ENCODE data around the gene U2SURP. TPM values are rescaled to one million over a fixed set of nuclear protein-coding genes. Genes with fewer than 3 reads are reported as not detected.
"Not testable (repeated sequence)": the region's sequence is repeated elsewhere in the genome, so short reads cannot be mapped to it uniquely, and the experiment has no call there.

Gene U2SURP
- total RNA-seq, 1 donor from 2014 or later: 232 TPM

- DNase-seq (ENCODE audit: low spot score): no peak
- H3K4me1 Mint-ChIP-seq: no peaks in the 10 kb centered on the region
- H2AFZ ChIP-seq (replicated peaks): no peak overlapping the region
- no peak overlapping the region for H3K9ac ChIP-seq
- H3K27me3 ChIP-seq: no peaks in the 10 kb centered on the region
- H3K27ac ChIP-seq: no peak overlapping the region
- peaks cover 4% of the 10 kb centered on the region for H3K79me2 ChIP-seq (ENCODE audit: low read depth)
- H3K36me3 ChIP-seq: peaks cover 29% of the 10 kb centered on the region
- H3K9me3 ChIP-seq (ENCODE audit: low read depth): no peaks in the 10 kb centered on the region
- no peak overlapping the region for H3K27ac Mint-ChIP-seq
- H3F3A ChIP-seq (ENCODE audit: low read depth): peaks cover 3% of the 10 kb centered on the region
- no peak overlapping the region for H3K4me3 ChIP-seq
- H3K4me2 ChIP-seq: no peak overlapping the region
- peaks cover 37% of the 10 kb centered on the region for H3K36me3 Mint-ChIP-seq
- no peaks in the 10 kb centered on the region for H3K27me3 Mint-ChIP-seq (ENCODE audit: insufficient read depth, low read depth)
- H4K20me1 ChIP-seq (ENCODE audit: low read depth): no peaks in the 10 kb centered on the region
- H3K4me1 ChIP-seq: no peaks in the 10 kb centered on the region
- H3K4me3 Mint-ChIP-seq: no peak overlapping the region
- TF ChIP-seq EZH2phosphoT487 (IDR thresholded peaks at IDR 0.05): no peak
- TF ChIP-seq EZH2 (IDR thresholded peaks at IDR 0.05): no peak
- TF ChIP-seq CTCF (IDR thresholded peaks at IDR 0.05): no peak
- H3K9me3 Mint-ChIP-seq: no peaks in the 10 kb centered on the region
These were observed 30.0 kb downstream of the U2SURP start for GRCh38 chr3:143031327-143031726.

GRCh38 chr3:143031796-143032387 is 30.5 kb downstream of the U2SURP start:
- H3K4me1 Mint-ChIP-seq; H3K4me3 Mint-ChIP-seq; H3K27ac ChIP-seq; H3K9me3 Mint-ChIP-seq; H3K27me3 ChIP-seq; H3K9ac ChIP-seq; H3K4me2 ChIP-seq; H3K27me3 Mint-ChIP-seq (ENCODE audit: insufficient read depth, low read depth); DNase-seq (ENCODE audit: low spot score); H3K4me3 ChIP-seq; H3F3A ChIP-seq (ENCODE audit: low read depth); H2AFZ ChIP-seq (replicated peaks); H3K4me1 ChIP-seq; H3K9me3 ChIP-seq (ENCODE audit: low read depth); H4K20me1 ChIP-seq (ENCODE audit: low read depth); H3K27ac Mint-ChIP-seq; H3K79me2 ChIP-seq (ENCODE audit: low read depth): not testable (repeated sequence)
- H3K36me3 Mint-ChIP-seq: peaks cover 39% of the 10 kb centered on the region
- peaks cover 27% of the 10 kb centered on the region for H3K36me3 ChIP-seq

- Mint-ChIP-seq H3K27ac (no peak overlapping the region), H3K4me1 (no peaks in the 10 kb centered on the region), H3K27me3 (ENCODE audit: insufficient read depth, low read depth) (no peaks in the 10 kb centered on the region), H3K36me3 (peaks cover 20% of the 10 kb centered on the region), H3K9me3 (no peaks in the 10 kb centered on the region), H3K4me3 (no peak overlapping the region)
- H3K4me3 ChIP-seq: no peak overlapping the region
- no peak overlapping the region for H3K4me2 ChIP-seq
- H3K9me3 ChIP-seq (ENCODE audit: low read depth): no peaks in the 10 kb centered on the region
- H3K9ac ChIP-seq: no peak overlapping the region
- H3F3A ChIP-seq (ENCODE audit: low read depth): peaks cover 6% of the 10 kb centered on the region
- H2AFZ ChIP-seq (replicated peaks): no peak overlapping the region
- TF ChIP-seq EZH2 (IDR thresholded peaks at IDR 0.05): no peak
- no peak for TF ChIP-seq CTCF (IDR thresholded peaks at IDR 0.05)
- no peak for TF ChIP-seq EZH2phosphoT487 (IDR thresholded peaks at IDR 0.05)
- peaks cover 32% of the 10 kb centered on the region for H3K36me3 ChIP-seq
- DNase-seq (ENCODE audit: low spot score): no peak
- no peaks in the 10 kb centered on the region for H3K4me1 ChIP-seq
- H3K79me2 ChIP-seq (ENCODE audit: low read depth): peaks cover 4% of the 10 kb centered on the region
- no peaks in the 10 kb centered on the region for H3K27me3 ChIP-seq
- H3K27ac ChIP-seq: no peak overlapping the region
- no peaks in the 10 kb centered on the region for H4K20me1 ChIP-seq (ENCODE audit: low read depth)
These were observed 34.3 kb downstream of the U2SURP start for GRCh38 chr3:143035466-143036211.

GRCh38 chr3:143036557-143036956 is 35.2 kb downstream of the U2SURP start:
- Mint-ChIP-seq H3K4me1 (no peaks in the 10 kb centered on the region), H3K36me3 (peaks cover 13% of the 10 kb centered on the region), H3K9me3 (no peaks in the 10 kb centered on the region), H3K27ac (no peak overlapping the region), H3K27me3 (ENCODE audit: insufficient read depth, low read depth) (no peaks in the 10 kb centered on the region), H3K4me3 (no peak overlapping the region)
- TF ChIP-seq CTCF (IDR thresholded peaks at IDR 0.05) (no peak), EZH2phosphoT487 (IDR thresholded peaks at IDR 0.05) (no peak), EZH2 (IDR thresholded peaks at IDR 0.05) (no peak)
- H3K36me3 ChIP-seq: peaks cover 41% of the 10 kb centered on the region
- H3K9ac ChIP-seq: no peak overlapping the region
- H3K9me3 ChIP-seq (ENCODE audit: low read depth): no peaks in the 10 kb centered on the region
- H3K4me2 ChIP-seq: no peak overlapping the region
- no peak overlapping the region for H3K4me3 ChIP-seq
- peaks cover 6% of the 10 kb centered on the region for H3F3A ChIP-seq (ENCODE audit: low read depth)
- H3K4me1 ChIP-seq: no peaks in the 10 kb centered on the region
- H4K20me1 ChIP-seq (ENCODE audit: low read depth): no peaks in the 10 kb centered on the region
- DNase-seq (ENCODE audit: low spot score): no peak
- no peak overlapping the region for H2AFZ ChIP-seq (replicated peaks)
- H3K79me2 ChIP-seq (ENCODE audit: low read depth): peaks cover 13% of the 10 kb centered on the region
- H3K27ac ChIP-seq: no peak overlapping the region
- no peaks in the 10 kb centered on the region for H3K27me3 ChIP-seq
